RWPE2 (cell line): ENCODE data around the gene LDHAL6A.

Experiments
- ATAC-seq: fragments of 200-7000 bp; cut with Tn5 transposase; 3 replicates; pipeline ENCODE4 v1.9.1; 2021; ENCODE audit warnings: low read depth
- DNase-seq: peaks from one replicate; pipeline ENCODE4 v3.0.0-alpha.2; 2020; ENCODE audit warnings: low spot score
- H3K27ac ChIP-seq: fragments of 450-650 bp; 2 replicates; pipeline ENCODE4 v1.5.1; 2017; ENCODE audit warnings: mild to moderate bottlenecking; ENCODE audit not compliant: poor library complexity, severe bottlenecking
- H3K27me3 ChIP-seq: fragments of 250-450 bp; sonication (Bioruptor Pico); 2 replicates; pipeline ENCODE4 v1.5.1; 2021; ENCODE audit warnings: mild to moderate bottlenecking, moderate library complexity; ENCODE audit not compliant: insufficient read depth, poor library complexity, severe bottlenecking
- H3K36me3 ChIP-seq: fragments of 250-450 bp; sonication (Bioruptor Pico); 2 replicates; pipeline ENCODE4 v1.5.1; 2020; ENCODE audit warnings: low read depth, mild to moderate bottlenecking, moderate library complexity
- H3K4me1 ChIP-seq: fragments of 250-450 bp; sonication (Bioruptor Pico); 2 replicates; pipeline ENCODE4 v1.5.1; 2021; ENCODE audit warnings: mild to moderate bottlenecking, moderate library complexity; ENCODE audit not compliant: insufficient read depth, poor library complexity, severe bottlenecking
- H3K4me3 ChIP-seq: fragments of 250-450 bp; sonication (Bioruptor Pico); 2 replicates; pipeline ENCODE4 v1.5.1; 2021; ENCODE audit warnings: mild to moderate bottlenecking, moderate library complexity; ENCODE audit not compliant: severe bottlenecking
- H3K9me3 ChIP-seq: fragments of 250-450 bp; sonication (Bioruptor Pico); 2 replicates; pipeline ENCODE4 v1.5.1; 2021; ENCODE audit warnings: mild to moderate bottlenecking, moderate library complexity; ENCODE audit not compliant: severe bottlenecking
- CTCF ChIP-seq: fragments of 450-650 bp; IDR thresholded peaks from one replicate; pipeline ENCODE4 v1.5.1; 2017; ENCODE audit warnings: mild to moderate bottlenecking, moderate library complexity; ENCODE audit not compliant: poor library complexity, severe bottlenecking

LDHAL6A gene

GRCh38 chr11:18479063-18479462, 23.4 kb downstream of the LDHAL6A start:
- H3K36me3 ChIP-seq: peaks cover 51% of the 10 kb centered on the region
- TF ChIP-seq CTCF: no peak
- no peak for DNase-seq
- no peaks in the 10 kb centered on the region for H3K9me3 ChIP-seq
- no peak for ATAC-seq
- no peaks in the 10 kb centered on the region for H3K27me3 ChIP-seq
- no peak overlapping the region for H3K4me3 ChIP-seq
- no peak overlapping the region for H3K27ac ChIP-seq
- no peaks in the 10 kb centered on the region for H3K4me1 ChIP-seq

GRCh38 chr11:18485913-18486528, 30.4 kb downstream of the LDHAL6A start:
- DNase-seq (no peak), ATAC-seq (no peak)
- H3K4me1 ChIP-seq: no peaks in the 10 kb centered on the region
- H3K4me3 ChIP-seq: no peak overlapping the region
- no peaks in the 10 kb centered on the region for H3K9me3 ChIP-seq
- H3K27me3 ChIP-seq: no peaks in the 10 kb centered on the region
- H3K36me3 ChIP-seq: peaks cover 61% of the 10 kb centered on the region
- no peak for TF ChIP-seq CTCF
- H3K27ac ChIP-seq: no peak overlapping the region

- no peak for TF ChIP-seq CTCF
- H3K4me1 ChIP-seq: peaks cover 26% of the 10 kb centered on the region
- H3K9me3 ChIP-seq: no peaks in the 10 kb centered on the region
- no peak overlapping the region for H3K4me3 ChIP-seq
- H3K27ac ChIP-seq: no peak overlapping the region
- ATAC-seq (no peak), DNase-seq (no peak)
- H3K36me3 ChIP-seq: peaks cover 60% of the 10 kb centered on the region
- no peaks in the 10 kb centered on the region for H3K27me3 ChIP-seq
Measured at GRCh38 chr11:18490319-18490718, 34.7 kb downstream of the LDHAL6A start.

- Histone ChIP-seq H3K4me1 (peaks cover 26% of the 10 kb centered on the region), H3K27me3 (no peaks in the 10 kb centered on the region), H3K27ac (no peak overlapping the region), H3K9me3 (no peaks in the 10 kb centered on the region), H3K4me3 (no peak overlapping the region), H3K36me3 (peaks cover 58% of the 10 kb centered on the region)
- DNase-seq: no peak
- no peak for TF ChIP-seq CTCF
- ATAC-seq: no peak
Measured at GRCh38 chr11:18490736-18491485, 35.3 kb downstream of the LDHAL6A start.

GRCh38 chr11:18491924-18492323, 36.3 kb downstream of the LDHAL6A start:
- Histone ChIP-seq H3K27me3 (no peaks in the 10 kb centered on the region), H3K4me1 (peaks cover 26% of the 10 kb centered on the region), H3K9me3 (no peaks in the 10 kb centered on the region), H3K4me3 (no peak overlapping the region), H3K36me3 (peaks cover 58% of the 10 kb centered on the region), H3K27ac (no peak overlapping the region)
- no peak for ATAC-seq
- TF ChIP-seq CTCF: no peak
- no peak for DNase-seq
